HEK293 (cell line): ENCODE data around the gene SSBP2.

Source experiments
- CTCF ChIA-PET: fragments of 350-600 bp; formaldehyde crosslinking; extraction: SDS; loops from one replicate; lab custom pipeline; 2021; ENCODE audit warnings: antibody characterized with exemption; lab: Yijun Ruan, JAX
- POLR2A ChIA-PET: fragments of 300-600 bp; formaldehyde crosslinking; extraction: SDS; loops from one replicate; lab custom pipeline; 2020; ENCODE audit warnings: antibody characterized with exemption, inconsistent platforms; lab: Yijun Ruan, JAX
- H3K27ac ChIP-seq: fragments of 200-500 bp; sonication (Bioruptor generic); 2 replicates; pipeline ENCODE4 v1.5.1; 2014; ENCODE audit warnings: low read depth, low read length, control low read depth, inconsistent platforms; ENCODE audit errors: extremely low read depth
- H3K36me3 ChIP-seq, 2 experiments: fragments of 200-500 bp in 1 of 2; sonication (Bioruptor generic) in 1 of 2; 1 replicate in 1 of 2; 2 replicates in 1 of 2; pipeline ENCODE4 v1.5.1; 2014 to 2017; ENCODE audit warnings: inconsistent platforms in 2 of 2, low read length in 2 of 2; ENCODE audit not compliant: control insufficient read depth in 2 of 2, insufficient read depth in 1 of 2
- H3K4me1 ChIP-seq: fragments of 200-500 bp; sonication (Bioruptor generic); 2 replicates; pipeline ENCODE4 v1.5.1; 2014; ENCODE audit warnings: mild to moderate bottlenecking, low read length, inconsistent platforms; ENCODE audit not compliant: control insufficient read depth, insufficient read depth
- H3K4me3 ChIP-seq: 2 replicates; pipeline ENCODE4 v1.5.1; 2011; ENCODE audit warnings: low read depth, mild to moderate bottlenecking, control low read depth, low read length, moderate library complexity
- H3K9me3 ChIP-seq: fragments of 200-500 bp; sonication (Bioruptor generic); 2 replicates; pipeline ENCODE4 v1.5.1; 2014; ENCODE audit warnings: low read depth, low read length, inconsistent platforms; ENCODE audit not compliant: control insufficient read depth, insufficient read depth
- CTCF ChIP-seq: fragments of 450-650 bp; formaldehyde crosslinking; IDR thresholded peaks from 2 replicates; pipeline ENCODE4 v1.5.1; 2016; ENCODE audit warnings: missing biosample characterization, missing genetic modification characterization
- GLI4 ChIP-seq: fragments of 450-650 bp; formaldehyde crosslinking; IDR thresholded peaks from 2 replicates; pipeline ENCODE4 v1.5.1; 2016; ENCODE audit warnings: missing biosample characterization, missing genetic modification characterization
- HOXA7 ChIP-seq: sonication (generic); formaldehyde crosslinking; IDR thresholded peaks from 2 replicates; pipeline ENCODE4 v1.8.1; 2022; ENCODE audit warnings: missing genetic modification reagents, borderline replicate concordance
- KLF1 ChIP-seq: fragments of 450-650 bp; formaldehyde crosslinking; IDR thresholded peaks from 2 replicates; pipeline ENCODE4 v1.5.1; 2016; ENCODE audit warnings: missing biosample characterization, missing genetic modification characterization
- KLF10 ChIP-seq: fragments of 450-650 bp; IDR thresholded peaks from 2 replicates; pipeline ENCODE4 v1.5.1; 2018; ENCODE audit warnings: missing biosample characterization, mild to moderate bottlenecking, missing genetic modification characterization
- KLF7 ChIP-seq: fragments of 450-650 bp; formaldehyde crosslinking; IDR thresholded peaks from 2 replicates; pipeline ENCODE4 v1.5.1; 2016; ENCODE audit warnings: missing biosample characterization, missing genetic modification characterization, borderline replicate concordance
- MEIS1 ChIP-seq: sonication (generic); formaldehyde crosslinking; IDR thresholded peaks from 2 replicates; pipeline ENCODE4 v1.8.1; 2022; ENCODE audit warnings: missing genetic modification reagents, mild to moderate bottlenecking, borderline replicate concordance
- MYNN ChIP-seq: fragments of 450-650 bp; formaldehyde crosslinking; IDR thresholded peaks from 2 replicates; pipeline ENCODE4 v1.5.1; 2016; ENCODE audit warnings: missing biosample characterization, missing genetic modification characterization, borderline replicate concordance
- OVOL3 ChIP-seq: fragments of 450-650 bp; formaldehyde crosslinking; IDR thresholded peaks from 2 replicates; pipeline ENCODE4 v1.5.1; 2016; ENCODE audit warnings: missing biosample characterization, missing genetic modification characterization
- ZFHX2 ChIP-seq: fragments of 450-650 bp; formaldehyde crosslinking; conservative IDR thresholded peaks from 2 replicates; pipeline ENCODE4 v1.5.1; 2016; ENCODE audit warnings: missing biosample characterization, missing genetic modification characterization
- ZNF146 ChIP-seq: fragments of 450-650 bp; formaldehyde crosslinking; IDR thresholded peaks from 2 replicates; pipeline ENCODE4 v1.5.1; 2016; ENCODE audit warnings: missing biosample characterization, missing genetic modification characterization
- ZNF311 ChIP-seq: fragments of 450-650 bp; formaldehyde crosslinking; IDR thresholded peaks from 2 replicates; pipeline ENCODE4 v1.5.1; 2017; ENCODE audit warnings: missing biosample characterization, missing genetic modification characterization, borderline replicate concordance
- ZNF324 ChIP-seq: fragments of 450-650 bp; formaldehyde crosslinking; IDR thresholded peaks from 2 replicates; pipeline ENCODE4 v1.5.1; 2016; ENCODE audit warnings: missing biosample characterization, missing genetic modification characterization
- ZNF350 ChIP-seq: fragments of 450-650 bp; formaldehyde crosslinking; IDR thresholded peaks from 2 replicates; pipeline ENCODE4 v1.5.0; 2017; ENCODE audit warnings: missing biosample characterization, mild to moderate bottlenecking, missing genetic modification characterization
- ZNF624 ChIP-seq: fragments of 450-650 bp; formaldehyde crosslinking; IDR thresholded peaks from 2 replicates; pipeline ENCODE4 v1.5.1; 2017; ENCODE audit warnings: missing biosample characterization, missing genetic modification characterization
- ZNF660 ChIP-seq: fragments of 450-650 bp; IDR thresholded peaks from 2 replicates; pipeline ENCODE4 v1.5.1; 2018; ENCODE audit warnings: missing biosample characterization, mild to moderate bottlenecking, missing genetic modification characterization
- ZNF701 ChIP-seq: fragments of 450-650 bp; formaldehyde crosslinking; IDR thresholded peaks from 2 replicates; pipeline ENCODE4 v1.5.1; 2016; ENCODE audit warnings: missing biosample characterization, missing genetic modification characterization
- ZNF704 ChIP-seq: fragments of 450-650 bp; formaldehyde crosslinking; IDR thresholded peaks from 2 replicates; pipeline ENCODE4 v1.5.1; 2016; ENCODE audit warnings: missing biosample characterization, missing genetic modification characterization
- ZNF747 ChIP-seq: fragments of 450-650 bp; formaldehyde crosslinking; IDR thresholded peaks from 2 replicates; pipeline ENCODE4 v1.5.1; 2016; ENCODE audit warnings: missing biosample characterization, missing genetic modification characterization
- ZSCAN5A ChIP-seq: fragments of 450-650 bp; formaldehyde crosslinking; IDR thresholded peaks from 2 replicates; pipeline ENCODE4 v1.5.1; 2016; ENCODE audit warnings: missing biosample characterization, missing genetic modification characterization

SSBP2 gene

GRCh38 chr5:81544351-81545018 is 206.4 kb downstream of the SSBP2 start:
- H3K36me3 ChIP-seq: no peaks in the 10 kb centered on the region
- no peak overlapping the region for H3K4me3 ChIP-seq
- no peaks in the 10 kb centered on the region for H3K9me3 ChIP-seq
- H3K4me1 ChIP-seq: no peaks in the 10 kb centered on the region
- TF ChIP-seq ZFHX2 (0 out of 2 replicates have a peak, but pooled peaks have one; percentile 12), KLF1 (tag by site-specific recombination) (no peak)
- TF ChIP-seq, all 188 proteins: peak for 1
- H3K27ac ChIP-seq: no peak overlapping the region
- ChIA-PET CTCF (no interaction called here), POLR2A (no interaction called here)

GRCh38 chr5:81542242-81542641 is 208.7 kb downstream of the SSBP2 start:
- no peak overlapping the region for H3K4me3 ChIP-seq
- no peaks in the 10 kb centered on the region for H3K36me3 ChIP-seq
- no peak overlapping the region for H3K27ac ChIP-seq
- TF ChIP-seq ZNF146 (tag by site-specific recombination) (peak; percentile 20; the same call in 1 of the 2 replicates), KLF7 (no peak)
- no peaks in the 10 kb centered on the region for H3K9me3 ChIP-seq
- ChIA-PET POLR2A (no interaction called here), CTCF (no interaction called here)
- no peaks in the 10 kb centered on the region for H3K4me1 ChIP-seq

- CTCF ChIA-PET: interaction anchor here (0.7 kb wide), 1 partner anchor 15 kb away, joined by 3 read pairs; no protein-coding TSS in a partner anchor
- Histone ChIP-seq H3K4me1 (no peaks in the 10 kb centered on the region), H3K36me3 (no peaks in the 10 kb centered on the region), H3K27ac (no peak overlapping the region), H3K4me3 (no peak overlapping the region), H3K9me3 (no peaks in the 10 kb centered on the region)
- POLR2A ChIA-PET: no interaction called here
- TF ChIP-seq HOXA7: no peak
- no peak for TF ChIP-seq ZNF701 (tag by site-specific recombination)
- TF ChIP-seq GLI4: no peak
- no peak for TF ChIP-seq ZNF350 (tag by site-specific recombination)
- TF ChIP-seq CTCF (tag by site-specific recombination): no peak
- TF ChIP-seq MYNN (tag by site-specific recombination): no peak
- TF ChIP-seq ZNF704 (tag by site-specific recombination): no peak
- TF ChIP-seq OVOL3 (tag by site-specific recombination): no peak
Measured at GRCh38 chr5:81537905-81538547, 212.9 kb downstream of the SSBP2 start.

GRCh38 chr5:81534441-81534840 is 216.5 kb downstream of the SSBP2 start:
- CTCF ChIA-PET: no interaction called here
- no peak overlapping the region for H3K4me3 ChIP-seq
- TF ChIP-seq MEIS1: no peak
- no peak for TF ChIP-seq ZNF624 (tag by site-specific recombination)
- no peak for TF ChIP-seq ZNF311 (tag by site-specific recombination)
- TF ChIP-seq ZNF747 (tag by site-specific recombination): no peak
- TF ChIP-seq ZNF660 (tag by site-specific recombination): no peak
- TF ChIP-seq ZSCAN5A (tag by site-specific recombination): no peak
- TF ChIP-seq ZNF324 (tag by site-specific recombination): no peak
- TF ChIP-seq KLF10 (tag by site-specific recombination): no peak
- TF ChIP-seq, all 188 proteins: peak for 0
- H3K9me3 ChIP-seq: no peaks in the 10 kb centered on the region
- POLR2A ChIA-PET: no interaction called here
- no peak overlapping the region for H3K27ac ChIP-seq
- no peaks in the 10 kb centered on the region for H3K36me3 ChIP-seq
- no peaks in the 10 kb centered on the region for H3K4me1 ChIP-seq
